Smooth muscle cell of trachea (primary cell): ENCODE measurements around the gene CCM2. TPM values are rescaled to one million over a fixed set of nuclear protein-coding genes. Genes with fewer than 3 reads are reported as not detected.

Source experiments
- total RNA-seq: library from RNA; depleted of rRNA; stranded (reverse); fragments of >200 nt; gene quantifications from 2 replicates; pipeline ENCODE4 v1.2.1, GENCODE V29; 2014

Gene CCM2
- total RNA-seq, result 57.2 and 62.2 TPM in 2 replicates

GRCh38 chr7:45000093-45001032 lies at the start of gene CCM2:
TSS of gene CCM2 (plus strand) at chr7:45000201. CDS start at chr7:45000334, 133 bp downstream.

DNA sequence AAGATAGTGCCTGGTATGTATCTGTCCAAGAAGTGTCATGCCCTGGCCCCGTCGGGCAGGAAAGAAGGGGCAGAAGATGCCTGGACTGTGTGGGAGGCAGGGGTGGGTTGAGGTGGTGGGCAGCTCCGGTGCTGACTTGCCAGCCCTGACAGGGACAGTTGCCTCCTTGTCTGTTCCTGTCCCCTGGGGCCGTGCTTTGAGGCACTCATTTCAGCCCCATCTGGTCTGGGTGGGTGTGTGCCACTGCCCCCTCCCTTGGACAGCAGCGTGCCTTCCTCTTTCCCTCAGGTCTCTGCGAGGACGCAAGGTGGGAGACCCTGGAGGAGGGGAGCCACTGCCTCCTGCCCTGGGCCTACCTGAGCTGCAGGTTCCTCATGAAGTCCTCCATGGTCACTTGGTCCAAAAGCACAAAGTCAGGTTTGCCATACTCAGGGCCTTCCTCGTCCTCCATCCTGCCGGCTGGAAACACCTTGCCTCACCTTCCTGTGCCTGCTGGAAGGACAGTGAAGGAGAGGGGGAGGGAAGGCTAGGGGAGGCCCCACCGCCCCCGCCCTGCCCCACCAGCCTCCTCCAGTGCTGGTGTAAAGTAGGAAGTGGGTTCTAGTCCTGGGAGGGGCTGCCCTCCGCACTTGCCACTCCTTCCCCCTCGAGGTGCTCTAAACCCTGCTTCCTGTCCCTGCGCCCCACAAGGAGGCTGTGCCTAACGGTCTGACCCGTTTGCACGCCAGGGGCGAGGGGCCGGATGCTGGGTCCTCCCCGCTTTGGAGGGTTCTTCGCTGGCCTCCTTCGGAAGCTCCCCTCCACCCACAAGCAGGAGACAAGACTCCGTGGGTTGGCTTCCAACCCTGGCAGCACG lies 21.3 kb upstream of the CCM2 start, which contains the start of gene MYO1G:
TSS of gene MYO1G (minus strand) at position 505 of the 856 bp plus-strand sequence. CDS start at position 451, 54 bp downstream.

GRCh38 chr7:45088821-45089340 lies 88.9 kb downstream of the CCM2 start, which contains the start of gene NACAD:
TSS of gene NACAD (minus strand) at chr7:45088969. CDS start at chr7:45088894, 75 bp downstream.

GRCh38 chr7:45111298-45112223 lies 111.6 kb downstream of the CCM2 start, which contains the start of gene TBRG4:
TSS of gene TBRG4 (minus strand) at chr7:45111697. CDS start at chr7:45109237, 2,460 bp downstream.

Other genes starting within 250 kb of the CCM2 start
- gene PPIA, start 203.5 kb upstream of the CCM2 start, total RNA-seq, result 1,977 and 3,680 TPM in 2 replicates
- 136 and 290 TPM in 2 replicates for gene H2AZ2, start 152.1 kb upstream of the CCM2 start, total RNA-seq
- 13.2 and 19.1 TPM in 2 replicates for gene PURB, start 114.7 kb upstream of the CCM2 start, total RNA-seq
- under 0.01 TPM in 1 of 2 replicates, not detected in the other for gene MYO1G, start 21.2 kb upstream of the CCM2 start, total RNA-seq
- gene NACAD, start 88.8 kb downstream of the CCM2 start, total RNA-seq, result 5.0 and 5.1 TPM in 2 replicates
- 54.0 and 73.3 TPM in 2 replicates for gene TBRG4, start 111.5 kb downstream of the CCM2 start, total RNA-seq
- gene RAMP3, start 157.6 kb downstream of the CCM2 start, total RNA-seq, result 0.58 and 1.8 TPM in 2 replicates